ENCODE data around the gene RAB10. TPM values are rescaled to one million over a fixed set of nuclear protein-coding genes. Genes with fewer than 3 reads are reported as not detected.

The RAB10 gene
- total and polyA plus RNA-seq, 9 of the 15 experiments (the other 6 are each of a cell fraction or from before 2014, with no cell fraction given), result 25.1 to 214 (median 157) TPM

- TF ChIP-seq ILF3 (IDR thresholded peaks at IDR 0.05; ENCODE audit: borderline replicate concordance) (no peak), ARID1B (IDR thresholded peaks at IDR 0.05) (0 out of 2 replicates have a peak, but pooled peaks have one; percentile 14), PYGO2 (tag; IDR thresholded peaks at IDR 0.05) (no peak), NFYB (IDR thresholded peaks at IDR 0.05; ENCODE audit: extremely low read depth, insufficient read length) (no peak), ATF7 (IDR thresholded peaks at IDR 0.05) (no peak), HMGXB4 (CRISPR knock-in tag; IDR thresholded peaks at IDR 0.05) (no peak), MEIS2 (IDR thresholded peaks at IDR 0.05; ENCODE audit: partially characterized antibody) (peak; percentile 68), ZNF239 (CRISPR knock-in tag; IDR thresholded peaks at IDR 0.05) (no peak), RBFOX2 (IDR thresholded peaks at IDR 0.05; ENCODE audit: low read depth, low read length) (no peak), SRSF9 (IDR thresholded peaks at IDR 0.05; ENCODE audit: borderline replicate concordance, low read depth, low read length) (no peak), MXI1 (IDR thresholded peaks at IDR 0.05; ENCODE audit: low read depth, low read length) (no peak), KDM5B (IDR thresholded peaks at IDR 0.05; ENCODE audit: insufficient replicate concordance, low read depth, low read length) (no peak), LEF1 (IDR thresholded peaks at IDR 0.05) (no peak), ZFP36 (IDR thresholded peaks at IDR 0.05; ENCODE audit: low read depth, low read length, partially characterized antibody) (no peak), FOXM1 (IDR thresholded peaks at IDR 0.05; ENCODE audit: low read depth) (no peak), FOXM1 (CRISPR knock-in tag; IDR thresholded peaks at IDR 0.05; ENCODE audit: low read depth) (no peak), CEBPZ (IDR thresholded peaks at IDR 0.05; ENCODE audit: borderline replicate concordance, low read depth, low read length) (no peak), RBM34 (IDR thresholded peaks at IDR 0.05; ENCODE audit: borderline replicate concordance, insufficient read depth, low read length) (no peak), HES1 (IDR thresholded peaks at IDR 0.05; ENCODE audit: low read depth) (no peak), ATF6 (CRISPR knock-in tag; IDR thresholded peaks at IDR 0.05) (no peak)
These were observed 33.5 kb downstream of the RAB10 start (continued) for GRCh38 chr2:26067186-26067974.
